GM19467 (cell line): Measurements from ENCODE around the gene CCDC77.
"Not testable (repeated sequence)": the region's sequence is repeated elsewhere in the genome, so short reads cannot be mapped to it uniquely, and the experiment has no call there.

Experiments used
- ATAC-seq: cut with Tn5 transposase; IDR thresholded peaks from one replicate; pipeline ENCODE4 v1.9.1; 2021; ENCODE audit warnings: mild to moderate bottlenecking, moderate library complexity; ENCODE audit not compliant: unreplicated experiment

Gene CCDC77

DNA sequence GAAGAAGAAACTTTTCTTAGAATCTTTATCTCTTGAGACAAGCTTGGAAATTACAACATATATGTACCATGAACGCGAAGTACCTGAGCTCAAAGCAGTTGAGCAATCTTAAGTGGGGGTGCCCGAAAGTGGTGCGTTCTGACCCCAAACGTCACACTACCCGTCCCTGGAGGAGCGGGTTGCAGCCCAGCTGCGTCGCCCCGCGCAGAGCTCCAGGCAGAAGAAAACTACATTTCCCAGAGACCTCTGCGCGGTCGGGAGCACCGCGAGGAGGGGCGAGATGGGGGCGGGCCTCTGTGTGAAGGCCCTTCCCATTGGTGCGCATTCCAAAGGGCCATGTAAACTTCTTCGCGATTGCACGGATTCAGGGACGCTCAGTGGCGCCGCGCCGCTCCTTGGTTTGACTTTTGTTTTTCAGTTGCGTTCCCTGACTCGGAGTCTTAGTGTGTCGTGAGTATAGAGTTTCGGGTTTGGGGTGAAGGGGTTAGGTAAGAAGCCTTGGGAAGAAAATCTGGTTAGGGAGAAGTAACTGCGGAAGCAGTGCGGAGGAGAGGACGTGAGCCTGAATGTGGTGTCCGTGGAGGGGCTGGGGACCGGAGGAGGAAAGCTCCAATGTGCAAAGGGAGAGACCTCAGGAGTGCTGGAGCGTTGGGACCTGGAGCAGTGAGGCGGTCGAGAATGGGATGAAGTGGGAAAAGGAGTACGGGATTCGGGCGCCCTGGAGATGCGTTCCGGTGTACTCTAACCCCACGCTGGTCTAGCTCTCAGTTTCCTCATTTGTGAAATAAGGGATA is at the start of gene CCDC77:
Gene CCDC77 (plus strand): TSS at position 410 of the 794 bp plus-strand sequence. CDS start 7,740 bp downstream, outside the sequence.
- ATAC-seq: peak; percentile 96

DNA sequence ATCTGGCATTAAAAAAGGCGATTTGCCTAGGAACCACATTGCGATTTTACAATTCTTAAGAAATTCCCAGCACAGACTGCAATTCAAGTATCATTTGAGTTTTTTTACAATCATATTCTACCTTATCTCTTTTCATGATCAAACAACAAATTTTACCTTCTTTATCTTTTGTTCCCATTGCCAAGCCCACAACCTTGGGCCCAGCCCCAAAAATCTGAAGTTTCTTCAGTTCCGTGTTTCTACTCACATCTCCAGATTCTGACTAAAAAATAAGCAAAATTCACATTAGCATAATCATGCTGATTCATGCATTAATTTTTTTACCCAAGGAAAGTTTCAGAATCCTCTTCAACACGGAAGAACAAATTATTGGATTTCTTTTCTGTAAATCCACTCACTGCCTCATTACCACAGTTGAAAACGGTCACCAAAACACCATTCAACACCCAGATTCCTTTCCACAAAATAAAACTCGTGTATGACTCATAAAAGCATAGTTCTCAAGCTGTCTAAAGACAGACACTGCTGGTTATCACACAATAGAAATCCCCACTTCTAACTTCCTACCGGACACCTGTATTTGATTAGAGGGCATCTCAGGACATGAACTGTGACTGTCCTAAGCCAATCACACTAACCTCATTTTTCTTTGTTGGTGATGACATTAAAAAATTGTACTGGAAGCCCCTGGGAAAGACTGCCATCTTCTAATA is 45.0 kb upstream of the CCDC77 start:
- ATAC-seq: no peak

- ATAC-seq: no peak
These were observed 42.4 kb upstream of the CCDC77 start for GRCh38 chr12:359091-359490.

- no peak for ATAC-seq
These were observed 34.6 kb upstream of the CCDC77 start for GRCh38 chr12:366820-367219.

DNA sequence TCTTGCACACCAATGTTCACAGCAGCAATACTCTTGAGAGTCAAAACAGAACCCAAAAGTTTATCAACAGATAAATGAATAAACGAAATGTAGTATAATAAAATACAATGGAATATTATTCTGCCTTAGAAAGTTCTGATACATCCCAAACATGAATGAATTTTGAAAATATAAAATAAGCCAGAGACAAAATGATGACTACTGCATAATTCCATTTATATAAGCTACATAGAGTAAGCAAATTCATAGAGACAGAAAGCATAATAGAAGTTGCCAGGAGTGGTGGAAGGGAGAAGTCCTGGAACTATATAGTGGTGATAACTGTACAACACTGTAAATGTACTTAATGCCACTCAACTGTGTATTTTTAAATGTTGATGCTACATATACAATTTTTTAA is 33.5 kb upstream of the CCDC77 start:
- no peak for ATAC-seq

DNA sequence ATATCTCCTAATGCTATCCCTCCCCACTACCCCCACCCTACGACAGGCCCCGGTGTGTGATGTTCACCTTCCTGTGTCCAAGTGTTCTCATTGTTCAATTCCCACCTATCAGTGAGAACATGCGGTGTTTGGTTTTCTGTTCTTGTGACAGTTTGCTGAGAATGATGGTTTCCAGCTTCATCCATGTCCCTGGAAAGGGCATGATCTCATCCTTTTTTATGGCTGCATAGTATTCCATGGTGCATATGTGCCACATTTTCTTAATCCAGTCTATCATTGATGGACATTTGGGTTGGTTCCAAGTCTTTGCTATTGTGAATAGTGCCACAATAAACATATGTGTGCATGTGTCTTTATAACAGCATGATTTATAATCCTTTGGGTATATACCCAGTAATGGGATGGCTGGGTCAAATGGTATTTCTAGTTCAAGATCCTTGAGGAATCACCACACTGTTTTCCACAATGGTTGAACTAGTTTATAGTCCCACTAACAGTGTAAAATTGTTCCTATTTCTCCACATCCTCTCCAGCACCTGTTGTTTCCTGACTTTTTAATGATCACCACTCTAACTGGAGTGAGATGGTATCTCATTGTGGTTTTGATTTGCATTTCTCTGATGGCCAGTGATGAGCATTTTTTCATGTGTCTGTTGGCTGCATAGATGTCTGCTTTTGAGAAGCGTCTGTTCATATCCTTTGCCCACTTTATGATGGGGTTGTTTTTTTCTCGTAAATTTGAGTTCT is 30.5 kb upstream of the CCDC77 start:
- ATAC-seq: not testable (repeated sequence)

DNA sequence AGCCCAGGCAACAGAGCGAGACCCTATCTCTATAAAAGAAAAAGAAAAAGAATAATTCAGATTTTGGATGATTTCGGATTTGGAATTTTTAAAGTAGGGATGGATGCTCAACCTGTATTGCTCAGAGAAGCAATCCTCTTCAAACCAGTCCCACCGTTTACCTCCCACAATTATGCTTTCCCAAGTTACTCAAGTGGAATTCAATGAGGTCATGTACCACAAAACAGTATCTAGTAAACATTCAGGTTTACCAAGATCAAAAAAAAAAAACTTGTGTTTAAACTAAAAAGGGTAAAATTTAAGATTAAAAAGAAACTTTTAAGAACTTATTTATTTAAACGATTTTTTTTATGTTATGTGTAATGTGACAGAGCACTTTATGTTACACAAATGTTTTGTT is 14.8 kb upstream of the CCDC77 start:
- ATAC-seq: no peak

- no peak for ATAC-seq
These were observed 13.4 kb upstream of the CCDC77 start for GRCh38 chr12:388012-388411.

- peak; percentile 32 for ATAC-seq
These were observed 12.8 kb upstream of the CCDC77 start for GRCh38 chr12:388541-389141.

GRCh38 chr12:389142-390096 is 12.0 kb upstream of the CCDC77 start, which contains the start of gene KDM5A:
Gene KDM5A (minus strand): TSS chr12:389320. CDS start chr12:389091, 229 bp downstream.
- ATAC-seq: peak; percentile 86

DNA sequence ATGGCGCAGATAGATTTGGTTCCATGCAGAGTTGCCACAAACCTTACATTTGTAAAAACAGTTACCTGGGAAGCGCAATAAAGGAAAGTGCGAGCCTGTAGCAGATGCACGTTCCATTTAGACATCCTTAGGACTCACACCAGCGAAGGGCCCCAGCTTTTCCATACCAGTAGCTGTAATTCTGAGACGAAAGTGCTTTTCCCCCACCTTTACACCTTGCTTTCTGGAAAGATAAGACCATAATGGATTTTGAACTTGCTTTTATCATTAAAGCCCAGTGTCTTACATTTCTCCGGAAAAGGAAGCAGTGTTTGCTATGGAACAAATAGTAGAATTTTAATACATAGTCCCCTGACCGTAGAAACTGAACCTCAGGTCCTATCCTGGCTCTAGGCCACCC is 616 bp upstream of the CCDC77 start:
- no peak for ATAC-seq

DNA sequence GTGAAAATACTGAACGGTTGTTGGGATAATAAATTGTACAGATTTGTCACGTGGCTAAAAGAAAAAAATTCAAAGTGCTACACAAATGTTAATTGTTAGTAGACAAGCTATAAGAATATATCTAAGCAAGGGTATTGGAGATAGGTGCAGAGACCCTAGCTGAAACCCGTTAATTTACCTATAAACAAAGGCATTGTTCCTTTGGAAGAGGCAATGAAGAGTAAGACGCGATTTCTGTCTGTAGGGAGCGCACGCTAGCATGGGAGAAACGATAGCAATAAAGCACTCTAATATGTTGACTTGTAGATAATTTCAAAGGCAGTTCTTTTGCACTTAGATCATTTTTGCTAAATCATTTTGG is 565 bp downstream of the CCDC77 start:
- no peak for ATAC-seq

- ATAC-seq: no peak
These were observed 13.4 kb downstream of the CCDC77 start for GRCh38 chr12:414859-415258.

DNA sequence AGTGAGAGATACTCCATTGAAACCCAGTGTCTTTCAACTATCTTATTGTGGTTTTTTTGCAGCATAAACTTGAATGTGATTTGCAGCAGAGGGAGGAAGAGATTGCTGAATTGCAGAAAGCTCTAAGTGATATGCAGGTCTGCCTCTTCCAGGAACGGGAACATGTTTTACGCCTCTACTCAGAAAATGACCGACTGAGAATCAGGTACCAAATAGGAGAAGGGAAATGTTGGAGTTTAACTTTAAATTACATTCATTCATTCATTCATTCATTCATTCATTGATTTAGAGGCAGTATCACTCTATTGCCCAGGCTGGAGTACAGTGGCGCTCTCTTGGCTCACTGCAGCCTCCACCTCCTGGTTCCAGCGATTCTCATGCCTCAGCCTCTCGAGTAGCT is 17.0 kb downstream of the CCDC77 start:
- no peak for ATAC-seq

DNA sequence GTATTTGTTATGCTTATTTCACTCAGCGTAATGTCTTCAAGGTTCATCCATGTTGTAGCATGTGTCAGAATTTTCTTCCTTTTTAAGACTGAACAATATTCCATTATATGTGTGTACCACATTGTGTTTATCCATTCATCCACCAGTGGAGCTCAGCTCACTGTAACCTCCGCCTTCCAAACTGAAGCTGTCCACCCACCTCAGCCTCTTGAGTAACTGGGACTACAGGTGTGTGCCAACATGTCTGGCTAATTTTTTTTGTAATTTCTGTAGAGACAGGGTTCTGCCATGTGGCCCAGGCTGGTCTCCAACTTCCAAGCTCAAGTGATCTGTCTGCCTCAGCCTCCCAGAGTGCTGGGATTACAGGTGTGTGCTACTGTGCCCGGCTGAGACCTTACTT is 21.1 kb downstream of the CCDC77 start:
- ATAC-seq: no peak

GRCh38 chr12:435737-436136 is 34.3 kb downstream of the CCDC77 start:
- ATAC-seq: not testable (repeated sequence)

DNA sequence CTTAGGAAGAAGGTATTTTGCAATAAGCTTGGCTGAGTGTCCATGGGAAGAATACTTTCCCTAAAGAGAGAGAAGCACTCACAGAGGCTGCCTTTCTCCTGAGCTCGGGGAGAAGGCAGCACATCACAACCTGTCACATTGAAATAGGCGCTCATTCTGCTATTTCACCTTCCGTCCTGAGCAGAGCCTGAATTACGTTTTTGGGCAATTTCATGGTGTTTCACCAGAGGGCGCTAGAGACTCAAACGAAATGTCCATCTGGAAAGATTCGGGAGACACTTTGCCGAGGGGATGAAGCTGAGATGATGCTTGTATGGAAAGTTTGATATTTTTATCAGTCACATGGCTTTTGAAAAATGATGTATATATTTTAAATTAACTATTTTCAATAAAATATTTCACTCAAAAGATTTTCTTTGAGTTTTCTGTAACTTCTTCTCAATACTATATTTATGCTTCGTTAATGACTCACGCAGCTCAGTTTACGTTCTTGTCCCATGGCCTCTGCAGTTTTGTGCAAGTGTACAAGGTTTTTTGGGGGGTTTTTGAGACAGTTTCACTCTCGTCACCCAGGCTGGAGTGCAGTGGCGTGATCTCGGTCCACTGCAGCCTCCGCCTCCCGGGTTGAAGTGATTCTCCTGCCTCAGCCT is 40.9 kb downstream of the CCDC77 start:
- no peak for ATAC-seq

GRCh38 chr12:447141-447540 is 45.7 kb downstream of the CCDC77 start:
- no peak for ATAC-seq

- no peak for ATAC-seq
These were observed 47.8 kb downstream of the CCDC77 start for GRCh38 chr12:449203-449602.

GRCh38 chr12:450438-450837 is 49.0 kb downstream of the CCDC77 start:
- ATAC-seq: no peak
